Heart left ventricle (tissue), 16 donors: ENCODE data around the gene PALLD. TPM values are rescaled to one million over a fixed set of nuclear protein-coding genes. Genes with fewer than 3 reads are reported as not detected.

ENCODE experiments used
- ATAC-seq, 4 donors: fragments of 200-7000 bp; cut with Tn5 transposase; one replicate each; pipeline ENCODE4 v1.9.1; 2020 to 2022; ENCODE audit warnings: moderate library complexity in 4 of 4, mild to moderate bottlenecking in 3 of 4, moderate number of reproducible peaks in 1 of 4
- DNase-seq, 5 donors: peaks; one replicate each; pipeline ENCODE4 v3.0.0-alpha.2; 2020
- H3K27ac ChIP-seq, 12 donors: fragments of 200-600 bp; sonication (generic) in 4 of 12; one replicate each; pipeline versions ENCODE4 v1.5.0 to v1.8.0; 2016 to 2022; ENCODE audit warnings: mild to moderate bottlenecking in 2 of 12
- H3K27me3 ChIP-seq, 9 donors: fragments of 200-600 bp; sonication (generic) in 2 of 9; one replicate each; pipeline versions ENCODE4 v1.5.1 to v1.8.0; 2016 to 2022; ENCODE audit warnings: mild to moderate bottlenecking in 3 of 9
- H3K36me3 ChIP-seq, 9 donors: fragments of 200-600 bp; sonication (generic) in 2 of 9; one replicate each; pipeline versions ENCODE4 v1.5.0 to v1.8.0; 2018 to 2022; ENCODE audit warnings: mild to moderate bottlenecking in 2 of 9
- H3K4me1 ChIP-seq, 12 donors: fragments of 200-600 bp; sonication (generic) in 4 of 12; one replicate each; pipeline versions ENCODE4 v1.5.0 to v1.8.0; 2016 to 2022; ENCODE audit warnings: mild to moderate bottlenecking in 3 of 12
- H3K4me3 ChIP-seq, 12 donors: fragments of 200-600 bp; sonication (generic) in 4 of 12; one replicate each; pipeline versions ENCODE4 v1.5.0 to v1.8.0; 2017 to 2022; ENCODE audit warnings: mild to moderate bottlenecking in 9 of 12, moderate library complexity in 4 of 12
- H3K9me3 ChIP-seq, 12 donors: fragments of 200-600 bp; sonication (generic) in 4 of 12; one replicate each; pipeline versions ENCODE4 v1.5.0 to v1.8.0; 2016 to 2022; ENCODE audit warnings: mild to moderate bottlenecking in 1 of 12
- CTCF ChIP-seq, 12 donors: fragments of 200-600 bp; sonication (generic) in 4 of 12; IDR thresholded peaks; one replicate each; pipeline versions ENCODE4 v1.5.0 to v1.8.0; 2018 to 2022; ENCODE audit warnings: antibody characterized with exemption in 12 of 12, mild to moderate bottlenecking in 5 of 12
- POLR2A ChIP-seq, 2 donors: fragments of 450-650 bp; IDR thresholded peaks; one replicate each; pipeline ENCODE4 v1.6.1; 2017; ENCODE audit warnings: antibody characterized with exemption in 2 of 2, mild to moderate bottlenecking in 2 of 2, moderate library complexity in 2 of 2
- WGBS, 4 donors: extraction: QIAGEN DNeasy Blood & Tissue Kit in 2 of 4; methylation state at CpG; one replicate each; pipeline versions ENCODE4 v1.1.5 to v1.1.7; 2013 to 2018; 5-methylcytosine and 5-hydroxymethylcytosine counted together
- intact Hi-C, 10 donors: fragments of 100-400 bp; cut with DNase I; formaldehyde crosslinking; loops; one replicate each; pipeline versions ENCODE4 v1.11.1 to v1.14.2; 2022
- polyA plus RNA-seq, 2 donors: library from polyadenylated mRNA; stranded (reverse); fragments of 200-250 nt; gene quantifications; one replicate each; pipeline ENCODE4 v1.2.3, GENCODE V29; 2013
- total RNA-seq, 9 donors: library from RNA; depleted of rRNA in 2 of 9; stranded (reverse); fragments of >200 nt in 2 of 9; fragmentation: NEBNext Ultra II Directional in 3 of 9; extraction: Animal tissue kit (Norgen Biotek cat#: 25700) in 3 of 9; gene quantifications; one replicate each; pipeline versions ENCODE4 v1.1.0 to v1.2.4, GENCODE V29; 2016 to 2023
- donor health status: ischemic (EF 13 %, LVEDD 7.1; RV severe dilation, severe dysfunction).
- donor health status: healthy with polysubstance abuse.
- donor health status: DM: no; HTN: yes; CAD: no.
- donor health status: DM: no; HTN: no; CAD: no.
- donor health status: ischemic (EF 25% LVEDD 6.9; RV normal size, moderate dysfunction).
- donor health status: ischemic (EF 25% LVEDD 5.7; RV mildly dilated, moderate dysfunction).
- donor health status: healthy.
- donor health status: DM: yes; HTN: yes; CAD: no.
- donor health status: ischemic (EF 35%, LVEDD 5.7; RV mildly dilated, moderate dysfunction).
- donor health status: nonischemic (EF 11% LVEDD 7.7; RV severe dilation, severe dysfunction).
- donor health status: DM: yes; HTN: yes; CAD: no.
- donor health status: PGD.
- donor health status: ischemic (EF 29% LVEDD 5.4; RV normal size, mild dysfunction).
- donor health status: nonischemic (EF 23%, LVEDD 6.1; RV moderate dilation, normal function).

The PALLD gene
- total and polyA plus RNA-seq, 11 donors = 193 to 1,428 (median 1,015) TPM

DNA sequence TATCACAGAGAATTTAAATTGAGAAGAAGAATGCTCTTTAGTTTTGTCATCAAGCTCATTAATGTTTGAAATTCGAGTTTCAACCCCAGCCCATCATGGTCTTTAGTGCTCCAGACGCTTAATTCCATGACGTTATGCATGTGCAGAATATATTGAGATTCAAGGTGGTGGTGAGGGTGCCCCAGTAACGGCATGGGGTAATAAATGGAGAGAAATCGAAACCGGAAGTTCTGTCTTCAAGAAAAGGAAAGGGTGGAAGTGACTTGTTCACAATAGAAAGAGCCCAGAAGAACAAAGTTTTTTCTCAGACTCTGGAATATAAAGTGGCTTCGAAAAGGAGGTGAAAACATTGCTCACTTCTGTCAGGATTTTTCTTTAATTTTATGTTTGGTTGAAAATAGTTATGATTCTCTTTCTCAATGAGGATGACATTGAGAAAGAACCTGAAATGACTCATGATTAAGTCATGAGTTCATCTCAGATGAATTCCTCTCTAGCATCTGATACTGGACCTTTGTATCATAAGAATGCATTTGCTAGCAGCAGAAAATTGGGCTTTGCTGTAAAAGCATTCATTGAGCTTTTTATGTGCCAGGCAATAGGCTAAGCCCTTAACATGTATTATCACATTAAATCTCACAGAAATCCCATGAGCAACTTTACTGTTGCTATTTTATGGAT, 15.8 kb upstream of the PALLD start:
- no peak for DNase-seq
- peak overlapping the region; percentile 81 to 98 (median 93) for H3K27ac ChIP-seq
- no peaks in the 10 kb centered on the region for H3K27me3 ChIP-seq
- WGBS, 4 donors = 13 to 15% (median 14%) methylated on average over 7 of the region's 7 CpGs
- H3K9me3 ChIP-seq = no peaks in the 10 kb centered on the region
- H3K4me3 ChIP-seq = peak overlapping the region; percentile 38 to 88 (median 72)
- peaks cover 4 to 56% (median 14%) of the 10 kb centered on the region in 12 donors for H3K4me1 ChIP-seq
- intact Hi-C loops = loop anchor here in 4 of 10 donors (2.0 to 10.0 kb wide), 5 partner anchors 74 to 216 kb away; partner anchors contain the start of gene DDX60 (in 3 of the 4)
- no peak for TF ChIP-seq CTCF (IDR thresholded peaks at IDR 0.05)
- no peak for TF ChIP-seq POLR2A (IDR thresholded peaks at IDR 0.05)
- H3K36me3 ChIP-seq = no peaks in the 10 kb centered on the region
- peak; percentile 25 to 63 (median 50) for ATAC-seq

DNA sequence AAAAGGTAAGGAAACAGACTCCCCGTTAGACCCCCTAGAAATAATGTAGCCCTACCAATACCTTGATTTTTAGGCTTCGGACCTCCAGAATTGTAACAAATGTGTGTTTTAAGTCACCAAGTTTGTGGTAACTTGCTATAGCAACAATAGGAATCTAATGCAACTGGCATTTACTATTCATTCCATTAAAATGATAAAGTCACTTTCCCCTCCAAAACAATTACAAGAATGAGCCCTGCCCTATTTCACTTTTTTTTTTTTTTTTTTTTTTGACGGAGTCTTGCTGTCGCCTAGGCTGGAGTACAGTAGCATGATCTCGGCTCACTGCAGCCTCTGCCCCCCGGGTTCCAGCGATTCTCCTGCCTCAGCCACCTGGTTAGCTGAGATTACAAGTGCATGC, 13.0 kb upstream of the PALLD start:
- Histone ChIP-seq H3K36me3 (no peaks in the 10 kb centered on the region), H3K4me1 (peaks cover 4 to 43% (median 16%) of the 10 kb centered on the region in 12 donors), H3K27me3 (no peaks in the 10 kb centered on the region), H3K9me3 (no peaks in the 10 kb centered on the region), H3K4me3 (no peak overlapping the region), H3K27ac (no peak overlapping the region)
- WGBS, 4 donors = 90 to 95% (median 94%) methylated on average over 7 of the region's 7 CpGs
- DNase-seq (no peak), ATAC-seq (no peak)
- no peak for TF ChIP-seq POLR2A (IDR thresholded peaks at IDR 0.05)
- no peak for TF ChIP-seq CTCF (IDR thresholded peaks at IDR 0.05)
- intact Hi-C loops = loop anchor here in 4 of 10 donors (5.0 to 10.0 kb wide), 4 partner anchors 77 to 219 kb away; partner anchors contain the start of gene DDX60 (in 2 of the 4)

DNA sequence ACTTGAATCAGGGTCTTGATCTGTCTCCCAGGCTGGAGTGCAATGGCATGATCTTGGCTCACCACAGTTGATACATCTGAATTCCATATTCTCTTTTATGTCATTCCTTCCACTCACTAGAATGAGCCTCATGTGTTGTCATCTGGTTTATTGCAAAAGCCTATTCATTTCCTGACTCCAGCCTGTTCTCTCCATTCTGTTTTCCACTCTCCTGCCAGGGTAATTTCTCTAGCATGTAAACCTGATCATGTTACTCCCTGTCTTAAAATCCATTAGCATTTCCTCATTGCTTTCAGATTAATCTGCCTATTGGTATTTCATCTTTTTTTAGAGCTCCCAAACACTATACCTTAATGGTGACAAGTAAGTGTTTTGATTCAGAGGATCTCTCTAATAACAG, 12.2 kb upstream of the PALLD start:
- peaks cover 4 to 44% (median 19%) of the 10 kb centered on the region in 12 donors for H3K4me1 ChIP-seq
- DNase-seq (no peak), ATAC-seq (no peak)
- TF ChIP-seq POLR2A (IDR thresholded peaks at IDR 0.05) = no peak
- no peak for TF ChIP-seq CTCF (IDR thresholded peaks at IDR 0.05)
- H3K9me3 ChIP-seq = no peaks in the 10 kb centered on the region
- H3K36me3 ChIP-seq = no peaks in the 10 kb centered on the region
- H3K27ac ChIP-seq = no peak overlapping the region
- H3K4me3 ChIP-seq = no peak overlapping the region
- no peaks in the 10 kb centered on the region for H3K27me3 ChIP-seq
- intact Hi-C loops = loop anchor here in 4 of 10 donors (5.0 to 10.0 kb wide), 4 partner anchors 77 to 220 kb away; partner anchors contain the start of gene DDX60 (in 2 of the 4)

DNA sequence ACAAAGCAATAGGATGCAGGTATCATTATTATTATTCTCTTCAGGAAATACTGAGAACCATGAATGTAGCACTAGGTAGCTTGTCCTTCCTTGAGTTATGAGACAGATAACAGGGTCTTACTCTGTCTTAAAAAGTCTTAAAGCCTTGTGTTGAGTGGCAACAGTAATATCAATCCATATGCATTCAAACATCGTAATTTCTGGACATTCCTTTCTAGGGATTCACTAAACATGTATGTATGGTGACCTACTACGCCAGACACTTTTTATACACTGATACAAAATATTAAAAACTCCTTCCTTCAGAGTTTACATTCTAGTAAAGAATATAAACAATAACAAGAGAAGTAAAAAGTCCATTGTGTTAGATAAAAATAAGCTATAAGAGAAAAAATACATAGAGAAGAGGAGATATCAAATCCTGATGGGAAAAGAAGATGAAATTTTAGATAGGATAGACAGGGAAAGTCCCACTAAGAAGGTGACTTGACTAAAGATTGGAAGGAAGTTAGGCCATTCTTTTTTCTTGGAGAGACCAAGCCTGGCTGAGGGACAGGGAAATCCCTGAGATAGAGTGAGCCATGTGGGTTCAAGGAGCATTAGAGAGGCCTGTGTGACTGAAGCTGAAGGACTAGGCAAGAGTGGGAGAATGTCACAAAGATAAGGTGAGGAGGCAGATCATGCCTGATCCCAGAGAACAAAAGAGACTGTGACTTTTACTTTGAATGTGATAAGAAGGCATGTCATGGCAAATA, 11.5 kb upstream of the PALLD start:
- intact Hi-C loops = loop anchor here in 2 of 10 donors (10.0 kb wide), 2 partner anchors 171 to 221 kb away; partner anchors contain the start of gene DDX60 (in 1 of the 2)
- Histone ChIP-seq H3K27me3 (no peaks in the 10 kb centered on the region), H3K4me3 (no peak overlapping the region), H3K36me3 (no peaks in the 10 kb centered on the region), H3K27ac (no peak overlapping the region), H3K4me1 (peaks cover 4 to 45% (median 19%) of the 10 kb centered on the region in 12 donors), H3K9me3 (no peaks in the 10 kb centered on the region)
- 96 to 99% (median 98%) methylated on average over 2 of the region's 2 CpGs for WGBS, 4 donors
- TF ChIP-seq POLR2A (IDR thresholded peaks at IDR 0.05) = no peak
- no peak for TF ChIP-seq CTCF (IDR thresholded peaks at IDR 0.05)
- no peak for ATAC-seq
- DNase-seq = no peak
